ENCODE results near the gene FMO5.

DNA sequence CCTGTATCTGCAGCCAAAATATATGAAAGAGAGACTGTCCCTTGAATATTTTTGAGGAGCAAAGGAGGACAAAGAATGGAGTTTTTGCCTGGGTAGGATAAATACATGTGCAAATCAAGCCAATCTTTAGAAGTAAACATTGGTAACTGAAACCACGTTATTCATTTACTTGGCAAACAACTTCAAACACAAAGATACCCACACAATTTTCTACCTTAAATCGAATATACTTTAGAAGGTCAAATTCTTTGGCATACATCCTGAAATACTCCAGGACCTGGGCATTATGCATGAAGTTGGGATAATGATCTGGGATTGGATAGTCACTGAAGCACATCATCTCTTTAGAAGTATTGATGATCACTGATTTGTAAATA lies 9.6 kb downstream of the FMO5 start:
- TF ChIP-seq ZNF747 (tag by site-specific recombination; IDR thresholded peaks at IDR 0.05), result no peak
- TF ChIP-seq, protein P1, sequence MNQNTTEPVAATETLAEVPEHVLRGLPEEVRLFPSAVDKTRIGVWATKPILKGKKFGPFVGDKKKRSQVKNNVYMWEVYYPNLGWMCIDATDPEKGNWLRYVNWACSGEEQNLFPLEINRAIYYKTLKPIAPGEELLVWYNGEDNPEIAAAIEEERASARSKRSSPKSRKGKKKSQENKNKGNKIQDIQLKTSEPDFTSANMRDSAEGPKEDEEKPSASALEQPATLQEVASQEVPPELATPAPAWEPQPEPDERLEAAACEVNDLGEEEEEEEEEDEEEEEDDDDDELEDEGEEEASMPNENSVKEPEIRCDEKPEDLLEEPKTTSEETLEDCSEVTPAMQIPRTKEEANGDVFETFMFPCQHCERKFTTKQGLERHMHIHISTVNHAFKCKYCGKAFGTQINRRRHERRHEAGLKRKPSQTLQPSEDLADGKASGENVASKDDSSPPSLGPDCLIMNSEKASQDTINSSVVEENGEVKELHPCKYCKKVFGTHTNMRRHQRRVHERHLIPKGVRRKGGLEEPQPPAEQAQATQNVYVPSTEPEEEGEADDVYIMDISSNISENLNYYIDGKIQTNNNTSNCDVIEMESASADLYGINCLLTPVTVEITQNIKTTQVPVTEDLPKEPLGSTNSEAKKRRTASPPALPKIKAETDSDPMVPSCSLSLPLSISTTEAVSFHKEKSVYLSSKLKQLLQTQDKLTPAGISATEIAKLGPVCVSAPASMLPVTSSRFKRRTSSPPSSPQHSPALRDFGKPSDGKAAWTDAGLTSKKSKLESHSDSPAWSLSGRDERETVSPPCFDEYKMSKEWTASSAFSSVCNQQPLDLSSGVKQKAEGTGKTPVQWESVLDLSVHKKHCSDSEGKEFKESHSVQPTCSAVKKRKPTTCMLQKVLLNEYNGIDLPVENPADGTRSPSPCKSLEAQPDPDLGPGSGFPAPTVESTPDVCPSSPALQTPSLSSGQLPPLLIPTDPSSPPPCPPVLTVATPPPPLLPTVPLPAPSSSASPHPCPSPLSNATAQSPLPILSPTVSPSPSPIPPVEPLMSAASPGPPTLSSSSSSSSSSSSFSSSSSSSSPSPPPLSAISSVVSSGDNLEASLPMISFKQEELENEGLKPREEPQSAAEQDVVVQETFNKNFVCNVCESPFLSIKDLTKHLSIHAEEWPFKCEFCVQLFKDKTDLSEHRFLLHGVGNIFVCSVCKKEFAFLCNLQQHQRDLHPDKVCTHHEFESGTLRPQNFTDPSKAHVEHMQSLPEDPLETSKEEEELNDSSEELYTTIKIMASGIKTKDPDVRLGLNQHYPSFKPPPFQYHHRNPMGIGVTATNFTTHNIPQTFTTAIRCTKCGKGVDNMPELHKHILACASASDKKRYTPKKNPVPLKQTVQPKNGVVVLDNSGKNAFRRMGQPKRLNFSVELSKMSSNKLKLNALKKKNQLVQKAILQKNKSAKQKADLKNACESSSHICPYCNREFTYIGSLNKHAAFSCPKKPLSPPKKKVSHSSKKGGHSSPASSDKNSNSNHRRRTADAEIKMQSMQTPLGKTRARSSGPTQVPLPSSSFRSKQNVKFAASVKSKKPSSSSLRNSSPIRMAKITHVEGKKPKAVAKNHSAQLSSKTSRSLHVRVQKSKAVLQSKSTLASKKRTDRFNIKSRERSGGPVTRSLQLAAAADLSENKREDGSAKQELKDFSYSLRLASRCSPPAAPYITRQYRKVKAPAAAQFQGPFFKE (tag by site-specific recombination; IDR thresholded peaks at IDR 0.05; ENCODE audit: borderline replicate concordance), result no peak
- no peak for TF ChIP-seq ZBTB17 (tag by site-specific recombination; IDR thresholded peaks at IDR 0.05)
